Activated naive CD8-positive, alpha-beta T cell treated with anti-CD3 and anti-CD28 coated beads, Interleukin-2, amount 10 ng/mL, durations not matched to agents 7 days and 5 days (primary cell): ENCODE measurements around the gene TRIM43. TPM values are rescaled to one million over a fixed set of nuclear protein-coding genes. Genes with fewer than 3 reads are reported as not detected.
"Not testable (repeated sequence)": the region's sequence is repeated elsewhere in the genome, so short reads cannot be mapped to it uniquely, and the experiment has no call there.

Source experiments
- ATAC-seq: fragments of 150-1000 bp; cut with Tn5 transposase; one replicate; pipeline ENCODE4 v1.10.0; 2021; ENCODE audit warnings: low read depth, moderate library complexity
- POLR2A ChIA-PET: fragments of 350-600 bp; sonication (Branson Sonifier 250); formaldehyde crosslinking; loops from one replicate; lab custom pipeline; 2021; ENCODE audit warnings: antibody characterized with exemption; lab: Charles Lee
- DNase-seq: peaks from one replicate; pipeline ENCODE4 v3.0.0; 2021
- H3K27ac Mint-ChIP-seq: one replicate; pipeline ENCODE4 v1.8.0; 2022; ENCODE audit warnings: mild to moderate bottlenecking, mixed read lengths
- H3K27me3 Mint-ChIP-seq: one replicate; pipeline ENCODE4 v1.8.0; 2022; ENCODE audit warnings: mild to moderate bottlenecking, moderate library complexity, mixed read lengths
- H3K36me3 Mint-ChIP-seq: one replicate; pipeline ENCODE4 v1.8.0; 2021; ENCODE audit warnings: mild to moderate bottlenecking, mixed read lengths
- H3K4me1 Mint-ChIP-seq: one replicate; pipeline ENCODE4 v1.8.0; 2021; ENCODE audit warnings: mixed read lengths
- H3K4me3 Mint-ChIP-seq: one replicate; pipeline ENCODE4 v1.8.0; 2022; ENCODE audit warnings: mild to moderate bottlenecking, moderate library complexity, mixed read lengths
- H3K9me3 Mint-ChIP-seq: one replicate; pipeline ENCODE4 v1.8.0; 2021; ENCODE audit warnings: mixed read lengths
- total RNA-seq, 2 experiments: library from RNA; stranded (reverse); gene quantifications; one replicate each; pipeline ENCODE4 v1.2.3, GENCODE V29; 2021

The TRIM43 gene
- total RNA-seq, 2 experiments from 2014 or later = not detected

GRCh38 chr2:95648894-95649544 lies 57.2 kb downstream of the TRIM43 start:
- H3K9me3 Mint-ChIP-seq, H3K4me3 Mint-ChIP-seq, H3K27ac Mint-ChIP-seq, H3K27me3 Mint-ChIP-seq, H3K4me1 Mint-ChIP-seq, DNase-seq, POLR2A ChIA-PET, H3K36me3 Mint-ChIP-seq, ATAC-seq: not testable (repeated sequence)

Other genes starting within 250 kb of the TRIM43 start
- 10 to 100 TPM; 34.8 to 38.2 TPM for gene FAHD2A, start 189.3 kb upstream of the TRIM43 start, total RNA-seq
- not detected for gene TRIM43B, start 107.2 kb upstream of the TRIM43 start, total RNA-seq